ENCODE results near the gene POGLUT2.

Gene POGLUT2

GRCh38 chr13:102761071-102761470, 37.7 kb downstream of the POGLUT2 start:
- no peak for DNase-seq

GRCh38 chr13:102758842-102759241, 39.9 kb downstream of the POGLUT2 start:
- no peak for DNase-seq

GRCh38 chr13:102757006-102757405, 41.8 kb downstream of the POGLUT2 start:
- DNase-seq = no peak

- DNase-seq = no peak
Measured at GRCh38 chr13:102751886-102752285, 46.9 kb downstream of the POGLUT2 start.

- DNase-seq = no peak
Measured at GRCh38 chr13:102742506-102742905, 56.3 kb downstream of the POGLUT2 start.

- no peak for DNase-seq
Measured at GRCh38 chr13:102742101-102742500, 56.7 kb downstream of the POGLUT2 start.
